ACC112 (cell line): ENCODE measurements around the gene ZNF423.

Experiments
- H2AFZ ChIP-seq: fragments of 200-600 bp; sonication (generic); one replicate; pipeline ENCODE4 v1.6.0; 2017; ENCODE audit warnings: antibody characterized with exemption, low read length; ENCODE audit not compliant: unreplicated experiment
- H3K27ac ChIP-seq: fragments of 200-600 bp; sonication (generic); 2 replicates; pipeline ENCODE4 v1.5.1; 2014; ENCODE audit warnings: low read depth, mild to moderate bottlenecking, antibody characterized with exemption, low read length, moderate library complexity
- H3K27me3 ChIP-seq: fragments of 200-600 bp; sonication (generic); 2 replicates; pipeline ENCODE4 v1.6.1; 2014; ENCODE audit warnings: mild to moderate bottlenecking, antibody characterized with exemption, low read length, moderate library complexity, mixed read lengths; ENCODE audit not compliant: insufficient read depth
- H3K36me3 ChIP-seq: fragments of 200-600 bp; sonication (generic); 2 replicates; pipeline ENCODE4 v1.6.1; 2016; ENCODE audit warnings: mild to moderate bottlenecking, antibody characterized with exemption, low read length, moderate library complexity, mixed read lengths; ENCODE audit not compliant: insufficient read depth
- H3K4me1 ChIP-seq: fragments of 200-600 bp; sonication (generic); one replicate; pipeline ENCODE4 v1.6.1; 2016; ENCODE audit warnings: low read length, mixed read lengths; ENCODE audit not compliant: insufficient read depth, unreplicated experiment, control insufficient read depth
- H3K4me3 ChIP-seq: fragments of 200-600 bp; sonication (generic); 2 replicates; pipeline ENCODE4 v1.5.1; 2014; ENCODE audit warnings: mild to moderate bottlenecking, low read depth, low read length
- H3K79me2 ChIP-seq: fragments of 200-600 bp; sonication (generic); one replicate; pipeline ENCODE4 v1.6.0; 2016; ENCODE audit warnings: low read length; ENCODE audit not compliant: control insufficient read depth, unreplicated experiment, insufficient read depth

ZNF423 gene

DNA sequence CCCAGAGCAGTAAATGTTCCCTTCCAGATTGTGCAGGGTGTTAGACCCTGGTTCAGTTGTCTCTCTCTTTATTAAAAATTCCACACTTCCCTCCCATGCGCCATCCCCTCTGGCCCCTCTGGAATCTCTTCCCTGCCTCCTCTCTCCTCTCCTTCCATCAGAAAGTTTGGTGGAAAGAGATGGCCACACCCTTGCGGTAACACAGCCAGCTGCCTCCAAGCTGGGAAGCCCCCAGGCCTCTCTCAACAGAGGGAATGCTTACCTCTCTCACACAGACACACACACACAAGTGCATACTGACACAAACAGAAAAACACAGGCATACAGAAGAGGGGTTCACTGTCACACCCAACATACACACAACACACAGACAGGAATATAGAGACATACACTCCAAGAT lies 261.8 kb downstream of the ZNF423 start:
- Histone ChIP-seq H3K36me3 (no peaks in the 10 kb centered on the region), H3K4me3 (no peak overlapping the region), H3K4me1 (peaks cover 4% of the 10 kb centered on the region), H3K27ac (no peak overlapping the region), H2AFZ (no peak overlapping the region), H3K79me2 (no peaks in the 10 kb centered on the region), H3K27me3 (0 out of 2 replicates have a peak, but pooled peaks cover 6% of the 10 kb centered on the region)

DNA sequence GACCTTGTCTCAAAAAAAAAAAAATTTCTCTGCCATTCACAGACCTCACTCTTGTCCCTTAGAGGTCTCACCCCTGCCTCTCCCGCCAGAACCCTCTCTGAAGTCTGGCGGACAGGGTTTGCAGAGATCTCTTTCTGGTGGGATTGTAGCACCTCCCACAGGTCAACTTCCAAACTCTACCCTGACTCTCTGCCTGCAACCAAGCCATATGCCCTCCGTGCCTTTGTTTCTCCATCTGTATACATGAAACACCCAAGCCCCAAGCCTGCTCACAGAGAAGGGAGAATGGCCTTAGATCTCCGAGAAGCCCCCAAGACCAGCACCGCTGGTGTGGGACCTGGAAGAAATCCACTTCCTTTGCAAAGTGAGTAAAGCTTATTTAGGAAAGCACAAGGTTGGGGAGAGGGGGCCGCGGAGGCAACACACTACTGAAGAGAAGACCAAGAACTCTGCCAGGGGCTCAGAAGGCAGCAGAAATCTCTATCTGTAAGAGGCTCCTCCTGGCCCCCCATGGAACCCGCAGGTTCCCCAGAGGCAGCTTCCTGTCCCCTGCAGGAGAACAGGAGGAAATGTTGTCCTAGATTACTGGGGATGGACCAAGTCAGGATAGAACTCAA lies 262.4 kb downstream of the ZNF423 start:
- peaks cover 4% of the 10 kb centered on the region for H3K4me1 ChIP-seq
- no peak overlapping the region for H2AFZ ChIP-seq

DNA sequence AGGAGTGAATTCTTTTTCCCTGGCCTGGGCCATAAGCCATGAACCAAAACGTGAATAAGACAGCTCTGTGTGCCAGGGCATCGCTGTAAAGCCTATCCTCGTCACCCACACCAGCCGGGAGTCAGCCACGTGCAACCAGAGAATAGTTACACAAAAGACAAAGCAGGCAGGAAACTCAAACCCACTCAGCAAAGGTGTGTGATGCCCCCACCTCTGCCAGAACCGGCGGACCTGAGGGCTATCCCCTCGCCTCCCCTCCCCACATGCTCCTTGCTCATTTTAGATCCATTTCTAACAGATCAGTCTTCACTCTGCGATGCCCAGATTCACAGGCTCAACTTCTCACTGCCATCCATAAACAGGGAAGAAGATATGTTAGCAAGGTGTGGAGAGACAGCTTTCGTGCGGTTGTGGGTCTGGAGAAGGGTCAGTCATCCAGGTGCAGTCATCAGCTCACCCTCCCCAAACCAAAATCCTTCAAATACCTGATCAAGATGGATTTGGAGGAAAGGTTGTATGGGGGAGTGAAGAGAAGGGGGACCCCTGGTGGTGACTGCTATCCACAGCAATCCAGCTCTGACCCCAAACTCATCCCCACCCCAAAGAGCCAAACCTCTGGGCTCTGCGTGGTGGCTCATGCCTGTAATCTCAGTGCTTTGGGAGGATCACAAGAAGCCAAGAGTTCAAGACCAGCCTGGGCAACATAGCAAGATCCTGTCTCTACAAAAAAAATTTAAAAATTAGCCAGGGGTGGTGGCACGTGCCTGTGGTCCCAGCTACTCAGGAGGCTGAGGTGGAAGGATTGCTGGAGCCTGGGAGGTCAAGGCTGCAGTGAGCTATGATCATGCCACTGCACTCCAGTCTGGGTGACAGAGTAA lies 263.1 kb downstream of the ZNF423 start:
- no peak overlapping the region for H3K27ac ChIP-seq
- H3K27me3 ChIP-seq, result 0 out of 2 replicates have a peak, but pooled peaks cover 6% of the 10 kb centered on the region
- H3K4me1 ChIP-seq, result peaks cover 4% of the 10 kb centered on the region
- no peak overlapping the region for H2AFZ ChIP-seq
- no peaks in the 10 kb centered on the region for H3K36me3 ChIP-seq
- H3K4me3 ChIP-seq, result no peak overlapping the region
- H3K79me2 ChIP-seq, result no peaks in the 10 kb centered on the region

More for the DNA sequence above, 262.4 kb downstream of the ZNF423 start:
- Histone ChIP-seq H3K36me3 (no peaks in the 10 kb centered on the region), H3K79me2 (no peaks in the 10 kb centered on the region), H3K4me3 (no peak overlapping the region), H3K27ac (no peak overlapping the region), H3K27me3 (0 out of 2 replicates have a peak, but pooled peaks cover 6% of the 10 kb centered on the region)

DNA sequence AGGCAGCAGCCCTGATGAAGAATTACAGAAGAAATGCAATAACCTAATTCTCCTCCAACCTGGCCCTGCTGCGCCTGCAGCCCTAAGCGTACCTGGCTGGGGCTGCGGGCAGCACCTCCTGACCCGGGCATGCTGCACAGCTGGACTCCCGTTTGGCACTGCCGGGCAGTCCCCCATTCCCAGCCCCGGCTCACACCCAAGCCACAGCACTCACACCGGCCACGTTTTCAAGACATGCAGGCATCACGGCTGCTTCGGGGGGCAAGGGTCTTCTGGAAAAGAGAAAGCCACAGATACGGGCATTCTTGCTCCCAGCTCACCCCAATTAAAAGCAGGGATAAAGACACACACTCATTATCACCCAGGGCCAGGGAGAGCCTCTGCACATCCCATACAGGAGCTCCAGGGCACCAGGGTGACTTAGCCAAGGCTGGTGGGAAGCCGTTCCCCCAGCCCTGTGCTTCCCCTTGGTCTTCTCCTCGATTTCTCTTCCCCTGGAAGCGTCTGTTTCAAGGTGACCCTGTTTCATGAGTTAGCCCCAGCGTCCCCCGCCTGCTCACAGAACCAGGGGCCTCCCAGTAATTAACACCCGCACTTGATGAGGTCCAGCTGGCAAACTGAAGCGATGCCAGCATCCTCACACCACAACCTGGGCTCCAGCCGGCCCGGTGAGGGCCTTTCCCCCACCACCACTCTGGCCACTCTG lies 265.6 kb downstream of the ZNF423 start:
- Histone ChIP-seq H3K27me3 (0 out of 2 replicates have a peak, but pooled peaks cover 6% of the 10 kb centered on the region), H3K79me2 (no peaks in the 10 kb centered on the region), H2AFZ (no peak overlapping the region), H3K4me3 (no peak overlapping the region), H3K27ac (no peak overlapping the region), H3K36me3 (no peaks in the 10 kb centered on the region), H3K4me1 (no peaks in the 10 kb centered on the region)

DNA sequence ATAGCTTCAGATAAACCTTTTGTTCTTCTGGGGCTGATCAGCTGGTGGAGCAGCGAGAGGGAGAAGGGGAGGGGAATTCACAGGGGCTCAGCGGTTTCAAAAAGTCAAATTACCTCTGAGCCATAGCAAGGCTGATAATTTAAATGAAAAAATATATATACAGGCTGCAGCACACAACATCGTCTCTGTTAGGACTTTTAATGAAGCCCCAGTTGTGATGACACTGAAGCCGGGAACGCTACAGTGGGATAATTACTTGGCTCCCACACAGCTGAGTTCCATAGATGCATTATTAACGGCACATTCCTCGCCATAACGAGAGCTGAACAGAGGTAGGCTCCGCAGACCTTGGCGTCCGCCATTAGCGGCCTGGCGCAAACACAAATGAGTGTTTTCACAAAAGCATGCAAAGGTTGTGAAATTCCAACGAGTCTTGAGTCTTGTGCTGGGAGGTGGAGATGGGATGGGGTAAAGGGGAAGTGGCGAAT lies 266.3 kb downstream of the ZNF423 start:
- Histone ChIP-seq H3K27ac (no peak overlapping the region), H2AFZ (no peak overlapping the region), H3K4me1 (no peaks in the 10 kb centered on the region), H3K79me2 (no peaks in the 10 kb centered on the region), H3K36me3 (no peaks in the 10 kb centered on the region), H3K27me3 (0 out of 2 replicates have a peak, but pooled peaks cover 6% of the 10 kb centered on the region), H3K4me3 (no peak overlapping the region)

DNA sequence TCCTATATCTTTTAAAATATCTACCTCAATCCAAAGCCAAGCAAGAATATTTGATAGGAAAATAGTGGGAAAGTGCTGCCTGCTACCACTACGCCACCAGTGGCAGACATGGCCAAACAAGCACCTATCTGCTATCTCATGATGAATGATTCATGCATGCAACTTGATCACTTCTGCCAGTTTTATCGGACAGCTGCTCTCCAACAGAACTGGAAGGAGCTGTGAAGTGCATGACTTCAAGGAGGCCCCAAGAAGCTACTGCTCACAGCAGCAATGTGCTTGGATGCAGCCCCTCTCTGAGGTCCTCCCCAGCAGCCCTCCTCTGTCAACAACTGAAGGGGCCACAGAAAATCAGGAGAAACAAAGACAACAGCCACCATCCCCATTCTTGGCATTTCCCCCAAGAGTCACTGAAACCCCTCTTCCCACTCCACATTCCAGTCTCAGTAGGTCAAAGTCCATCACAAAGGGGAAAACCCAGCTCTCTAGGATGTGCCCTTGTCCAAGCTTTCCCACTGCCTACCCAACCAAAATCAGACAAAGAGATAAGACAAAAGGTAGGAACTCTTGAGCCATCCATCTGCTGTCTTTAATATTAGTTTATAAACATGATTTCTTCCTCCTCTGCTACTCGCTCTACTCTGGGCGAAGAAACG lies 267.1 kb downstream of the ZNF423 start:
- Histone ChIP-seq H3K4me3 (no peak overlapping the region), H3K79me2 (no peaks in the 10 kb centered on the region), H2AFZ (no peak overlapping the region), H3K27me3 (0 out of 2 replicates have a peak, but pooled peaks cover 6% of the 10 kb centered on the region), H3K36me3 (no peaks in the 10 kb centered on the region), H3K27ac (no peak overlapping the region), H3K4me1 (no peaks in the 10 kb centered on the region)

DNA sequence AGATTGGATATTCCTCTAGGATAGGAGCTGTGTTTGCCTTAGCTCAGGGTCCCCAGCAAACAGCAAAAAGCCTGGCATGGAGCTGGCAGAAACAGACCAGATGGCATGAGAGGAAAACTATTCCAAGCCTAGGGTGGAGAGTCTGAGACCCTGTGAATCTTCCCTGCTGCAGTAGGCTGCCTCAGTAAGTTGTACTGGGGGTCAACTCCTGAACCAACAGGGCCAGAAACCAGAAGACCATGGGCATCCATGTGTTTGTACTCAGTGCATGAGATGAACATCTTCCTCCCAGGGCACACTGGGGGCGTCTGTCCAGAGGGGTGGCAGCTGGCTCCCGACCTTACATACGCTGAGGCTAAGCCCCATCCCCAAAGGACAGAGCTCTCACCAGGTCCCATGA lies 267.9 kb downstream of the ZNF423 start:
- Histone ChIP-seq H3K4me1 (no peaks in the 10 kb centered on the region), H3K79me2 (no peaks in the 10 kb centered on the region), H3K4me3 (no peak overlapping the region), H3K36me3 (no peaks in the 10 kb centered on the region), H2AFZ (no peak overlapping the region), H3K27me3 (0 out of 2 replicates have a peak, but pooled peaks cover 6% of the 10 kb centered on the region), H3K27ac (no peak overlapping the region)

DNA sequence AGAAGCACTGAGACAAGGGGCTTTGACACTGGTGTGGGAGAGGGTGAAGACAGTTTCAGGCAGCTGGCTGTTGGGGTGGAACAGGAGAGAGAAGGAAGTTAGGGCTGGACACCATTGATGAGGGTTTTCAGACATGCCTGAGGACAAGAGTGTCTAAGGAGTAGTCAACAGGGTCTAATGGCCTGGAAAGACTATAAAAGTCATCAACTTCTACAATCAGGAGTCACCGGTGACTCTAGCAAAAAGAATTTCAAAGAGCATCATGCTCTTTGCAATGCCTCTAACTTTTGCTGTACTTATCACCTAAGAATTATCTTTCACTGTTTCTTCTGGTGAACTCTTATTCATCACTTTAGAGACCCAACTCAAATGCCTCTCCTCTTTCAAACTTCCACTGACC lies 268.4 kb downstream of the ZNF423 start:
- H2AFZ ChIP-seq, result no peak overlapping the region
- H3K4me1 ChIP-seq, result no peaks in the 10 kb centered on the region
- H3K79me2 ChIP-seq, result no peaks in the 10 kb centered on the region
- H3K4me3 ChIP-seq, result no peak overlapping the region
- H3K36me3 ChIP-seq, result no peaks in the 10 kb centered on the region
- H3K27me3 ChIP-seq, result 0 out of 2 replicates have a peak, but pooled peaks cover 2% of the 10 kb centered on the region
- no peak overlapping the region for H3K27ac ChIP-seq

DNA sequence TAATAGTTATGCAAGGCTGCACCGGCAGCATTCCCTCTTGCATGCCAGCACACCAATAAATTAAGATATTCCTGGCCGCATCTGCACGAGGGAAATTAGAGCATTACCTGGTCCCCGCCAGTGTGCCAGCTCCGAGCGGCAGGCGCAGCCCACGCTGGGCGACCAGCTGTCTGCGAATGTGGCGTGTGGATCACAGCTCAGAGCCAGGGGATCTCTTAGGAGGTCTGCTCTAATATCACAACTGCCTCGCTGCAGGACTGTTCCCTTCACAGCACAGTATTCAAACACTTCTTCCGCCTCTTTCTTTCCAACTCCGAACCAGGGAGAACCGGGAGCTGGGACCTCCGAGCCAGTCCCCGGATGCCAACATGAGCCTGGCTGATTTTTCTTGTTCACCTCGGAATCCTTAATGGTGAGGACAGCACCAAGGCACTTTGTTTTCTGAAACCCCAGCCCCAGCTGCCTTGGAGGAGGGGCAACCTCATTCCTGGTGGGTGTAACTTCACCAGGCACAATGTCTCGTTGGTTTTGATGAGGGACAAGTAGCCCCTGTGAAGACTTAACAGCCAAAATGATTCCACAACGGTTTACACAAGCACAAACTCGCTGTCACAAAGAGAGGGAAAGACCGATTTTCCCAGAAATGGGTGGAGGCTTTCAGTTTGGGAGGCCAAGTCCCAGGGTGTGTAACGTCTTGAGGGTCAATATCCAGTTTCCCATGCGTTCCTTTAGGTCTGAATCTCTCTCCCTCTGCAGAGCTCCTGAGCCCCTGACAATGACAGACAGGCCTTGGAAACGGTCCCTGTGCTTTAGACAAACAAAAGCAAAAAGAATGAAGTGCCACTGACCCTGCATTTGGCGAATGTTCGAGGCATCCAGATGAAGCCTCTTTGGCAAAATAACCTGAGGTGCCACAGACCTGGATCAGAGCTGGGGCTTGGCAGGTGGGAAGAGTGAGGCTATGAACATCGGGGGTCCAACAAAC lies 269.2 kb downstream of the ZNF423 start:
- Histone ChIP-seq H3K27me3 (no peaks in the 10 kb centered on the region), H3K4me1 (no peaks in the 10 kb centered on the region), H3K36me3 (no peaks in the 10 kb centered on the region), H3K79me2 (no peaks in the 10 kb centered on the region), H2AFZ (no peak overlapping the region), H3K4me3 (no peak overlapping the region), H3K27ac (no peak overlapping the region)
